OCI-M1 (cell line): ENCODE results near the gene TUBA4A.
A peak's percentile ranks its signal among the peaks of the same experiment; 100 is the strongest.

Experiments
- DNase-seq: peaks from one replicate; lab custom pipeline; 2025; lab: John Stamatoyannopoulos, UW

Gene TUBA4A

GRCh38 chr2:219234331-219234730, 19.4 kb downstream of the TUBA4A start:
- DNase-seq: no peak

- DNase-seq: peak; percentile 59
These were observed 23.6 kb downstream of the TUBA4A start for GRCh38 chr2:219230059-219230540.

DNA sequence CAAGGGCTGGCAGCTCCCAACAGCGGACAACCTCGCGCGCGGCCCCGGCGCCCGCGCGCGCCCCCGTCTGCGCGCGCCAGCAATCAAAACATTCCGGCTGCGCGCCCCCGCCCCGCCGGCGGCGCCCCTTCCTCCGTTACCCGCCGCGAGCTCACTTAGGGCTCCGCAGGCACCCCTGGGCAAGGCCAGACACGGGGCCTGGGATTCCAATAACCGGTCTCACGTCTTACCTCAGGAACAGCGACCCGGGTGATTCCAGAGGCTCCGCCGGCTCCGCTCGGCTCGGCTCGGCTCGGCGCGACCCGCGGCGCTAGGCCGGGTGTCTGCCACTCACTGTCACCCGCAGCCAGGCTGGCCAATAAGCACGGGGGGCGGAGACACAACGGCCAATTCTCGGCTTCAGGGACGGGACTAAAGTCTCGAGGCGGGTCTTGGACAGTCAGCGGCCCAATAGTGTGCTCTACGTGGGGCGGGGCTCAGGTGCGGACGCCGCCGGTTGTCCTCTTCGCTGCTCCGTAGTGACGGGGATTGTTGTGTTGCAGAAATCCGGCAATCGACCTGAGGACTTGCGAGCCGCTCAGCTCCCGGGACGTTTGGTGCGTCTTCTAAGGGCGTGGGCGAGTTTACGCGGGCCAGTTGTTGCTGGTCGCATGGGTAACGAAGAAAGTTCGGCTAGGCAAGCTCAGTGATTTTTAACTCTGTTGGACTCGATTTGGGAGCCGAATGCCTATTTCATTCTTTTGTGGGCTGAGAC, 24.2 kb downstream of the TUBA4A start, which contains the start of the genes ANKZF1 and ATG9A:
TSS of gene ANKZF1 (plus strand) at position 502 of the 754 bp plus-strand sequence. CDS start 452 bp downstream, outside the sequence.
TSS of gene ATG9A (minus strand) at position 332 of the 754 bp plus-strand sequence. CDS start 1,612 bp downstream, outside the sequence.
- DNase-seq: peak; percentile 99

- peak; percentile 48 for DNase-seq
These were observed 24.8 kb downstream of the TUBA4A start for GRCh38 chr2:219228911-219229304.

GRCh38 chr2:219228041-219228910, 25.4 kb downstream of the TUBA4A start:
- DNase-seq: peak; percentile 39

DNA sequence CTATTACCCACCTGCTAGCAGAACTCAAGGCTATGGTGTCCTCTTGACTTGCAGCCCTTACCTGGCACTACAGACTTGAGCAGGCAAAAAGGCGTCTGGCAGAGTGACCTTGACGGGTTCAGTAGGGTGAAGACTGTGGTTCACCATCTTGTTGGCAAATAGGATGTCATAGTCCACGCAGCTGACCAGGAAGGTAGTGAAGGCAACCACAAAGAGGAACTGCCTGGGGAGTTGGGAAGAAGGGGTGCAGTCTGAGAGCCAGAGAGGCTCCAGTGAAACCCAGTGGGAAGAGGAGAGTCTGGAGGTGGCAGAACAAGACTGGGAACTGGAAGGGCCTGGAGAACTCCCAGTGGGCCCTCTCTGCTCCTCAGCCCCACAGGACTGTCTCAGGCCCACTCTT, 28.4 kb downstream of the TUBA4A start:
- DNase-seq: peak; percentile 44

- DNase-seq: no peak
These were observed 29.7 kb downstream of the TUBA4A start for GRCh38 chr2:219223831-219224610.

DNA sequence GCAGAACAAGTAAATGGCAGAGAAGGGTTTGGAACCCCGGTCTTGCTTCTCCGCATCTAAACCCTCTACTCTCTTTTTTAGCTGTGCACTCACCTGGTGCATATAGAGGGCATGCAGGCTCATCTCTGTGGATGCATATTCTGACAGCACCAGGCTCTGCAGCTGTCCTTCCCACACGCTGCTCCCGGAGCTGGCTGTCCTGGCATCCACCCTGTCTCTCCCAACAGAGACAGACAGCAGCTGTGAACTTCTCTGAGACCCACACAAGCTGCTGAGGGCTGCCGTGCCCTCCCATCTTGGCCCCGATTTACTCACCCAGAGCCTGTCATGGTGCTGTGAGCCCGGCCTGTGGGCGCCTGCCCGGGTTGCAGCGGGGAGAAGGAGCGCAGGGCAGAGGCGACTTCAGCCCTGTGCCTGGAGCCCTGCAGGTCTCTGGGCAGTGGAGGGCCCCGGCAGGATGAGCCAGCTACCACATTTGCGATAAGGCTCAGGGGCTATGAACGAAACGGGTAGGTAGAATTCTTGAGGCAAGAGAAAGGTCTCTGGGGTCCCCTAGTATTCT, 31.7 kb downstream of the TUBA4A start:
- no peak for DNase-seq

DNA sequence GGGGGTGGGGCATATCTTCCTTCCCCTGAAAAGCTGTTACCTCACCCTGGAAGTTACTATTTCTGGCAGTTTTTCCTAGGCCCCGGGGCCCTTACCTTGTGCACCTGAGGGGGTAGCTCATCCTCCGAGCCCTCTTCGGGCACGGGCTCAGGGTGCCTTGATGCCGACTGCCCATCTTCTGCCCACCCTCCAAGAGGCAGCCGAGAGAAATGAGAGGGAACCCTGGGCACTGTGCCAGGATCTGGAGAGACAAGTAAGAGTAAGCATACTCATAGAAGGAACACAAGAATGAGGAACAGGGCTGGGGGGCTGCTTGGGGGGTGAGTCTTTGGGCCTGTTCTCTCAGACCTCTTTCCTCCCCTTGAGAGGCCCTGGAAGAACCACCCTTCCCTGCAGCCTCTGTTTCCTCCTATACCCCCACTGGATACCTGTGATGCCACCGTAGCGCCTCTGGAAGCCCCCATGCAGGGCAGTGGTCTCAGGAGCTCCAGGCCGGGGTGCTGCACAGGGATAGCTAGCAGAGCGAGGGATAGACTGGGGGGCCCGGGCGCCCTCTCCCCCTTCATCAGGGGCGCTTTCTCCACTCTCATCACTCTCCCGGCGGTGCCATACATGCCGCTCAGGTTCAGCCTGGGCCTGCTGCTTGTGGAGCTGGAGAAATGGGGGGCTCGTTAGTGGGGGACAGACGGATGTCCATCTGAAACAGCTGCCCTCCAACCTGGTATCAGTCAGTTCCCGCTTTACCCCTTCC, 32.9 kb downstream of the TUBA4A start:
- no peak for DNase-seq

- no peak for DNase-seq
These were observed 33.8 kb downstream of the TUBA4A start for GRCh38 chr2:219219784-219220532.

DNA sequence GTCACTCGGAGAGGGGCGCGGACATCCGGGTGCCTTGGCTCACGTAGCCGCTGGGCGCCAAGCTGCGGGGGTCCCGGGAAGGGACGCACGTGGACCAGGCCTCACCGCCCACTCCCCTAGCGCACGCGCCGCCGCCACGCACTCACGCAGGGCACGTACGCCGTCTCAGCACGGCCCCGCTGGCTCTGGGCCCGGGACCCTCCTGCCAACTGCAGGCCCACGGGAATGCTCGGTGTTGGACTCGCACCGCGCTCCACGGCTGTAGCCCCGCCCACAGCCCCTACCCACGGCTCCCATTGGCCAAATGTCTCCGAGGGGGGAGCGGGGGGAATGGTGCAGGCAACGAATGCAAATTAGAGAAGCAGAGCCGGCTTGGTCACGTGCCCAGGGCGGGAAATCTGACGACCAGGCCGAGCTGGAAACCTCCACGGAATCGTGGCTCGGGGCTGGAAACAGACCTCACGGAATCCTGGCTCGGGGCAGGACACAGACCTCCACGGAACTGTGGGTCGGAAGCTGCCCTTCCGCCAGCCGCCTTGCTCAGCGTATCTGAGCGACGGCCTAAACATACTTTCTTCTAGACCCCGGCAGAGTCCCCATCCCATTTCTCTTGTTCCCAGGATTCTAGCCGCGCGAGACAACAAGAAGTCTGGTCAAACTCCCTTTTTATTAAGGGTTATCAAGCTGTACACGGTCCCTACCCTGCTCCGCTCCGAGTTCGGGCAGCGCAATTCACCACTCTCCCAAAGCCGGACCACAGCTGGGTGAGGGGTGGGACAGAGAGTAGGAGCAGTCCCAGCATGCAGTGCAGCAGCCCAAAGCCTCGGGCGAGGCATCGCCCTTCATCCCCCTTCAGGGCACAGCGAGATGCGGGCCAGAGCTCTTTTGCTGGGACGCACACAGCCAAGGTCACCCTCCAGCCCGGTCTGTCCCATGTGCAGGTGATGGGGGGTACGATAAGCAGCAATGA, 34.7 kb downstream of the TUBA4A start, which contains the start of gene ABCB6:
TSS of gene ABCB6 (minus strand) at position 227 of the 970 bp plus-strand sequence. CDS start 285 bp downstream, outside the sequence.
- peak; percentile 23 for DNase-seq

- DNase-seq: no peak
These were observed 35.4 kb downstream of the TUBA4A start for GRCh38 chr2:219218217-219218731.

GRCh38 chr2:219216535-219216915, 37.2 kb downstream of the TUBA4A start:
- DNase-seq: no peak

- DNase-seq: no peak
These were observed 37.7 kb downstream of the TUBA4A start for GRCh38 chr2:219215871-219216534.

GRCh38 chr2:219214786-219215185, 38.9 kb downstream of the TUBA4A start:
- no peak for DNase-seq

- no peak for DNase-seq
These were observed 39.6 kb downstream of the TUBA4A start for GRCh38 chr2:219214141-219214540.

GRCh38 chr2:219213486-219214071, 40.1 kb downstream of the TUBA4A start:
- DNase-seq: no peak

DNA sequence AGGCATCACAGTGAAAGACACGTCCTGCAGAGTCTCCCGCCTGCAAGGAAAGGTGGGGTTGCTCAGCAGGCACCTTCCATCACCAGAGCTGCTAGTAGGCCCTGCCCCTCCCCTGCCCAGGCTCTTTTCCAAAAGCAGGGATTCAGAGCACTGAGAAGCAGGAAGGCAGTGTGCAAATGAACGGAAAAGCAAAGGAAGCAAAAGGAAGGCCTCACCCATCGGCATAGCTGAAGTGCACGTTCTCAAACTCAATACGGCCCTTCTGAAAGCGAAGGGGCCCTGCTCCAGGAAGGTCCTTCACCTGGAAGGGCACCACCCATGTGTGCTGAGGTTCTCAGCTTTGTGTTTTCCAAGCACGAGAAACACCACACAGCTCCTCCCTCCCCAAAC, 40.7 kb downstream of the TUBA4A start:
- DNase-seq: no peak
